NB4 (cell line): ENCODE results near the gene EFNA4.

Experiments used
- DNase-seq: peaks from one replicate; pipeline ENCODE4 v3.0.0; 2010; ENCODE audit warnings: low read depth
- H3K4me3 ChIP-seq: one replicate; pipeline ENCODE4 v1.5.1; 2011; ENCODE audit warnings: mild to moderate bottlenecking, low read depth, low read length, moderate library complexity
- MYC ChIP-seq: IDR thresholded peaks from 2 replicates; pipeline ENCODE4 v1.6.1; 2011; ENCODE audit warnings: low read depth, low read length
- POLR2A ChIP-seq: IDR thresholded peaks from 2 replicates; pipeline ENCODE4 v1.6.1; 2011; ENCODE audit warnings: mild to moderate bottlenecking; ENCODE audit not compliant: insufficient read length; ENCODE audit errors: extremely low read depth
- TF ChIP-seq, protein P1 (sequence below): IDR thresholded peaks from one replicate; pipeline ENCODE4 v1.5.1; 2012; ENCODE audit warnings: low read depth, low read length
- TF ChIP-seq, protein P2 (sequence below): IDR thresholded peaks from 2 replicates; pipeline ENCODE4 v1.6.1; 2011; ENCODE audit warnings: low read depth, low read length

EFNA4 gene

DNA sequence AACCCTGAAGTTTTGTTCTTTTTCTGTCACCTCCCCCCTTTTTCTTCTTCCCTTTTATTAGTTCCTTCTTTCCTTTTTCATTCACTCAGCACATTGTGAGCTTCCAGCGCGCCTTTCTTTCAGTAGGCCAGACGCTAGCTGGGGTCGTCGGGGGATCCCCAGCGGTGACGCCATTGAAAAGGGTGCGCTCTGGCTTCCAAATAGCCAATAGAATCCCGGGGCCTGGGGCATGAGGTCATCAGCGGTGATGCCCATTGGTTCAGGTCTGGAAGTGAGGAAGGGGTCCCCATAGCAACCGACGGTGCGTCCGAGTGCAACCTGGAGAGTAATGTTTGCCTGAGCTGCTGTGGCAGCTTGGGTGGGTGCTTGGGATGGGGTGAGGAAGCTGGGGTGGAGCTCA lies 8.2 kb downstream of the EFNA4 start:
- TF ChIP-seq MYC (no peak), POLR2A (no peak)
- TF ChIP-seq, protein P1, sequence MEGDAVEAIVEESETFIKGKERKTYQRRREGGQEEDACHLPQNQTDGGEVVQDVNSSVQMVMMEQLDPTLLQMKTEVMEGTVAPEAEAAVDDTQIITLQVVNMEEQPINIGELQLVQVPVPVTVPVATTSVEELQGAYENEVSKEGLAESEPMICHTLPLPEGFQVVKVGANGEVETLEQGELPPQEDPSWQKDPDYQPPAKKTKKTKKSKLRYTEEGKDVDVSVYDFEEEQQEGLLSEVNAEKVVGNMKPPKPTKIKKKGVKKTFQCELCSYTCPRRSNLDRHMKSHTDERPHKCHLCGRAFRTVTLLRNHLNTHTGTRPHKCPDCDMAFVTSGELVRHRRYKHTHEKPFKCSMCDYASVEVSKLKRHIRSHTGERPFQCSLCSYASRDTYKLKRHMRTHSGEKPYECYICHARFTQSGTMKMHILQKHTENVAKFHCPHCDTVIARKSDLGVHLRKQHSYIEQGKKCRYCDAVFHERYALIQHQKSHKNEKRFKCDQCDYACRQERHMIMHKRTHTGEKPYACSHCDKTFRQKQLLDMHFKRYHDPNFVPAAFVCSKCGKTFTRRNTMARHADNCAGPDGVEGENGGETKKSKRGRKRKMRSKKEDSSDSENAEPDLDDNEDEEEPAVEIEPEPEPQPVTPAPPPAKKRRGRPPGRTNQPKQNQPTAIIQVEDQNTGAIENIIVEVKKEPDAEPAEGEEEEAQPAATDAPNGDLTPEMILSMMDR: no peak
- TF ChIP-seq, protein P2, sequence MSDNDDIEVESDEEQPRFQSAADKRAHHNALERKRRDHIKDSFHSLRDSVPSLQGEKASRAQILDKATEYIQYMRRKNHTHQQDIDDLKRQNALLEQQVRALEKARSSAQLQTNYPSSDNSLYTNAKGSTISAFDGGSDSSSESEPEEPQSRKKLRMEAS: no peak
- no peak for DNase-seq
- no peak overlapping the region for H3K4me3 ChIP-seq

DNA sequence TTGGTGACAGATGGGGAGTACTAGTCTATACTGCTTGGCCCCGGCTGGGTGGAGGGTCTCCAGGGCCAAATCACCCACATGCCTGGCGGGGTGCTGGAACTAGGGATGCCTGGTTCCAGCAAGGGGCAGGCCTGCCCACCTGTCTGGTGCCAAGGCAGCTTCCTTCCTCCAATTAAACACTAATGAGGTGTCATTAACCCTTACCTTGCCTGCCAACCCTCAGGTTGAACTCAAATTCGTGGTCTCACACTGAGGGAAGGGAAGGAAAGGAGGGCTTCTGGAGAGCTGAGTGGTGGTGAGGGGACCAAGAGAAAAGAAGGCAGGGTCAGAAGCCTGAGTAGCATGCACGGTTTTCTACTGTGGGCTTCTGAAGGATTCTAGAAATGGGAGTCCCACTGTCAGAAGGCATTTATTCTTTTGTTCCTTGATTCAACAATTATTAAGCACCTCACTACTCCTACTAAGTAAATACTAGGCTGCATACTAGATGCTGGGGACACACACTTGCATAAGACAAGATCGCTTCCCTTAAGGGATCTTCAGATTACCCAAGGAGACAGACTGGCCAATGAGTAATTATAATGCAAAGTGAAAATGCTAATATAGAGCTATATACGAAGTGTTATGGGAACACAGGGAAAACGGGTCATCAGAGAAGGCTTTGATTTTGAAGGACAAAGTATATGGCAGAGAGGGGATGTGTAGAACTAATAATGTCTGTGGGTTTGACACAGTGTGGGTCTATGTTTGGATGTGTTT lies 9.2 kb downstream of the EFNA4 start:
- DNase-seq: no peak
- TF ChIP-seq, protein P2: no peak
- TF ChIP-seq MYC (no peak), POLR2A (no peak)
- TF ChIP-seq, protein P1: no peak
- no peak overlapping the region for H3K4me3 ChIP-seq

DNA sequence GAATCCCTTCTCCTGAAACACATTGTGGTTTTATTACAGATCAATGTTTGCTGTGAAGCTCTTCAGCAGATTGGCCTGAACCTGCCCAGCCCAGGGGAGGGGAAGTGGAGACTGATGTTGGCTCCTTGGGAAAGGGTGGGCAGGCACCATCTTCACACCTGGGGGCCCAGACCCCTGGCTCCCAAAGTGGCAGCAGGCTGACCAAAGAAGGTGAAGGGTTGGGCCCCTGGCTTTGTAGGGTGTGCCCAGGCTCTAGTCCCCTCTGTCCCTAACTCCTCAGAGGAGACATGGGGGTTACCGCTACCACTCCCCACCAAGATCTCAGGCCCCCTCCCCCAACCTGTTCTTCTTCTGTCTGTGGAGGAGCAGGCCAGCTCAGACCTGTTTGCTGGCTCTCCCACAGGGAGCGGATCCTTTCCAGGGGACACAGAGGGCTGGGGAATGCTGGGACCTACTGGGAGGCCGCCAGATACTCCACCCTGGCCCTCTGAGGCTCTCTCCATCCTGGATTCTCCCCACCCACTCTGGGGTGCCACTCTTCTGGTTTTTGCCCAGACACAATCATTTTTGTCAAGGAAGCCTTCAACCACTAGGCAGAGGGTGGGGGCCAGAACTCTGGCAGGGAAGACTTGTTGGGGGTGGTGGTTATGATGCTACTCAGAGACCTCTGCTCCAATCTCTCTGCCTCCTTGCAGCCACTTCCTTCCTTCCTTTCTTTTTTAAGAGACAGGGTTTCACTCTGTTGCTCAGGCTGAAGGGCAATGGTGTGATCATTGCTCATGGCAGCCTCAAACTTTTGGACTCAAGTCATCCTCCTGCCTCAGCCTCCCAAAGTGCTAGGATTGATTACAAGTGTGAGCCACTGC lies 10.1 kb downstream of the EFNA4 start:
- no peak for DNase-seq
- TF ChIP-seq POLR2A (no peak), MYC (no peak)
- TF ChIP-seq, protein P1: no peak
- TF ChIP-seq, protein P2: no peak
- no peak overlapping the region for H3K4me3 ChIP-seq

DNA sequence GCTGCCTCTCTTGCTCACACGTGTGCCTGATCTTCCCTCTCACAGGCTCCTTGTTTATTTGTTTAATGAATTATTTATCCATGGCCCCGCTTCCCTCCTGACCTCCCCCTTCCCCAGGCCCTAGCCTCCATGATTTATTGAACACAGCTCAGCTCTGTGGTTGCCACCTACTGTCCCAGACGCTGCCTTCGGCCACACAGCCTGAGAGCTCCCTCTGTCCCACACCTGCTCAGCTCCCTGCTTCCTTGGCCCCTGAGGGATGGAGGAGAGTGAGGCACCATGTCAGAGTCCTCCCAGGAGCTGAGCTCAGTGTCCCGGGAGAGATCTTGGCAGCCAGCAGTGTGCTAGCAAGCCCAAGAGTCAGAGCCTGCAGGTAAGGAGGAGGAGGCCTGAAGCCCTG lies 12.0 kb downstream of the EFNA4 start:
- TF ChIP-seq, protein P1: no peak
- TF ChIP-seq, protein P2: no peak
- TF ChIP-seq MYC: no peak
- no peak for TF ChIP-seq POLR2A
- DNase-seq: no peak
- no peak overlapping the region for H3K4me3 ChIP-seq

DNA sequence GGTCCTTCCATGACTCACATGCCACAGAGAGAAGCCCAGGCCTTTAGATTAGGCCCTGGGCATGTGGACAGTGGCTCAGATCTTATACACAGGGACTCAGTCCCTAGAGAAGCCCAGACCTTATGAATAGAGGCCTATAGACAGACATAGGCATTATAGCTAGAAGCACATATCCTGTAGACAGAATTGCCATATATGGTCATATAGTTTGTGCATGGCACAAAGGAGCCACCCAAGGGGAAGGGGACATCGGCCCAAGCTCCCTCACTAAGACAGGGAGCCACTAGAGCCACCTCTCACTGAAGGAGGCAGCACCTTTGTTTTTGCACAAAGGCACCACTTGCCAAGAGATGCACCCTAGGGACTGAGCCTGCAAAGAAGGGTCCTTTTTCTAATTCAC lies 12.8 kb downstream of the EFNA4 start:
- H3K4me3 ChIP-seq: no peak overlapping the region
- DNase-seq: no peak
- TF ChIP-seq, protein P2: no peak
- TF ChIP-seq, protein P1: no peak
- TF ChIP-seq POLR2A (no peak), MYC (no peak)
